ENCODE data around the gene MLLT10.

The MLLT10 gene

GRCh38 chr10:21655236-21655635 is 121.2 kb downstream of the MLLT10 start:
- DNase-seq = no peak

- DNase-seq = no peak
Measured at GRCh38 chr10:21655687-21656086, 121.7 kb downstream of the MLLT10 start.

GRCh38 chr10:21661087-21661486 is 127.1 kb downstream of the MLLT10 start:
- no peak for DNase-seq

GRCh38 chr10:21661935-21662334 is 127.9 kb downstream of the MLLT10 start:
- DNase-seq = no peak

DNA sequence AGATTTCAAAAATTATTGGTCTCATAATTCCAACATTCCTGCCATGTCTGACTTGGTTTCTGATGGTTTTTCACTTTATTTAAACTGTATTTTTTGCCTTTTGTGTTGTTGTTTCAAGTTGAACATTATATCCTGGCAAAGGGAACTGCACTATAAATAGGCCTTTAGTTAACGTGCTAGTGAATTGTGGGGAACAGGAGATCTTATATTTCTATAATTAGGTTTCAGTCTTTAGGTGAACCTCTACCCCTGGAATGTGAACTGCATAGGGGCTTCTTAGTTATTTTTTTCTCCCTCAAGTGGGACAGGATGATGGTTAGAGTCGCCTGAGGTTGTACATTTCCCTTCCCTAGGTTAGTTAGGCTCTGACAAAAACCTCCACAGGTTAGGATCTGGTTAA is 128.6 kb downstream of the MLLT10 start:
- no peak for DNase-seq

GRCh38 chr10:21668831-21669230 is 134.8 kb downstream of the MLLT10 start:
- no peak for DNase-seq

DNA sequence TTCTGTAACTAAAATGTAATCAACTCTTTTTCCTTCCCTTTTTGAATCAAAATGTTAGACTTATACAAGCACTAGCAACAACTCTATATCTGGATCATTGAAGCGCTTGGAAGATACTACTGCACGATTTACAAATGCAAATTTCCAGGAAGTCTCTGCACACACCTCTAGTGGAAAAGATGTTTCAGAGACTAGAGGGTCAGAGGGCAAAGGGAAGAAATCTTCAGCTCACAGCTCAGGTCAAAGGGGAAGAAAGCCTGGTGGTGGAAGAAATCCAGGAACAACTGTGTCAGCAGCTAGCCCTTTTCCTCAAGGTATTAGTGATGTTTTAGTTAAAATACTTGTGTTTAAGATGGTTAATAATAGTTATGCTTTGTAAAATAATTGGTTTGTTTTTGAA is 136.4 kb downstream of the MLLT10 start:
- no peak for DNase-seq

- no peak for DNase-seq
Measured at GRCh38 chr10:21673668-21674067, 139.6 kb downstream of the MLLT10 start.

DNA sequence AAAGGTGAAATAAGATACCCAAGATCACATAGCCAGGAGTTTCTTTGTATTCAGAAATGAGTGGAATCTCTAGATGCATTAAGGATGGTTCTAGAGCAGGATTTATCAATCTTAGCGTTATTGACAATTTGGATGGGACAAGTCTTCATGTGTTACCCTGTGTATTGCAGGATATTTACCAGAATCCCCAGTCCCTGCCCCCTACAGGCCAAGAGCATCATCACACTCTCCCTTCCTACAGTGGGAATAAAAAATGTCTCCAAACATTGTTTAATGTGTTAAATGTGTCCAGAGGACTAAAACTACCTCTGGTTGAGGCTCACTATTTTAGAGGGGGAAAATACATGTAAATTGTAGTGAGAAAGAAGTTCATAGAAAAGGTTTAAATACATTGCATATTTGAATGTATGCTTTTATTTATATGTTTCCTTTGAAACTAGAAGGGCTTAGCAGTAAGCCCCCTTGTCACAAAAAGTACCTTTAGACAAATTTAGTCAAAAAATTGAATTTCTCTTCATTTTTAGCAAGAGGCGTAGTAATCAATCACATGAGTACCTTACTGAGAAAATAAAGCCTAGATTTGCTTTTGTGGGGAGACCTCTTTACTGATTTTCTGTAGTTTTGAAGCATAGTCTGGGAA is 141.2 kb downstream of the MLLT10 start:
- no peak for DNase-seq

GRCh38 chr10:21677551-21677950 is 143.5 kb downstream of the MLLT10 start:
- DNase-seq = no peak

GRCh38 chr10:21681156-21681555 is 147.1 kb downstream of the MLLT10 start:
- no peak for DNase-seq

- DNase-seq = no peak
Measured at GRCh38 chr10:21687266-21688008, 153.4 kb downstream of the MLLT10 start.

DNA sequence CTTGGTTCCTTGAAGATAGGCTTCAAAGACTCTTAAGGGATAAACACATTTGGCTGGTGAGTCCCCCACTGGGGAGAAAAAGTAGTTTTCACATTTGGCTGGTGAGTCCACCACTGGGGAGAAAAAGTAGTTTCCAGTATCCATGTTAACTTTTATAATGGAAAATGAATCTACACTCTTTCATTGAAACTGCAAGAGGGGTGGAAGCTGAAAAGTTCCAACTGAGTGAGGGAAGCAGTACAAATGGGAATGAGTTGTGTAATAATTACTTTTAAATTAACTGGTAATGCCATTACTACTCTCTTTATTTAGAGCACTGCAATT is 153.9 kb downstream of the MLLT10 start:
- DNase-seq = no peak

DNA sequence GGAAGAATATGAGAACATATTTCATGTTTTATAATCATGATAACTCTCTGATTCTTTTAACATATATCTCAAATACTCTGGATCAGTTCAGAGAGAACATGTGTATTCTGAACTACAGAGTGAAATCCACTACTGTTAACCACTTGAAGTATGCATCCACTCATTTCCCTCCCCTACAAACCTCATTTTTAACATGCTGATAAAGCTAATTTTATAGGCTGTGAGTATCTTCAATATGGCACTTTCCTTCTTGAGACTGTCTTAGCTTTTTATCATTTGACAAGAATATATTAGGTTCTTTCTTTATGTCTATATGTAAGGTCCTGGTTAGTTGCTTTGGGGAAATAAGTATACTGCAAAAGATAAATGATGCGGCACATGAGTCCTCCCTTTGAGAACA is 154.8 kb downstream of the MLLT10 start:
- DNase-seq = no peak

GRCh38 chr10:21689881-21690280 is 155.8 kb downstream of the MLLT10 start:
- no peak for DNase-seq

- DNase-seq = no peak
Measured at GRCh38 chr10:21692916-21693315, 158.9 kb downstream of the MLLT10 start.

- DNase-seq = no peak
Measured at GRCh38 chr10:21693418-21693817, 159.4 kb downstream of the MLLT10 start.

GRCh38 chr10:21694631-21695030 is 160.6 kb downstream of the MLLT10 start:
- DNase-seq = no peak

DNA sequence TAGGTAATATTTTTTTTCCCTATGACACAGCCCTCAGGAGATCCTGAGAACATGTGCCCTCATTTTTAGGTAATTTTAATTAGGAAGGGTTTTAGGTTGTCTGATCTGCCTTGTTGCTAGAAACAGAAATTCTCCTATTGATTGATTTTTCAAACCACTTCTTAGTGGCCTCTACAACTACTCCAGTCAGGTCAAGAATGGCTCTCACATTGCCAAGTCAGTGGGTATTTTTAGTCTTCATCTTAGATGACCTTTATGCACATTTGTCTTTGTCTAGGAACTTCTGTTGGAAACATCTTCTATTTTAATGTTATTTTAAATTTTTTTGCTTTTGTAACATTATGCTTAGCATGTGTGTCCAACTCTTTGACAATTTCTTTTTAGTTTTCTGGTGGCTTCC is 162.3 kb downstream of the MLLT10 start:
- DNase-seq = no peak

DNA sequence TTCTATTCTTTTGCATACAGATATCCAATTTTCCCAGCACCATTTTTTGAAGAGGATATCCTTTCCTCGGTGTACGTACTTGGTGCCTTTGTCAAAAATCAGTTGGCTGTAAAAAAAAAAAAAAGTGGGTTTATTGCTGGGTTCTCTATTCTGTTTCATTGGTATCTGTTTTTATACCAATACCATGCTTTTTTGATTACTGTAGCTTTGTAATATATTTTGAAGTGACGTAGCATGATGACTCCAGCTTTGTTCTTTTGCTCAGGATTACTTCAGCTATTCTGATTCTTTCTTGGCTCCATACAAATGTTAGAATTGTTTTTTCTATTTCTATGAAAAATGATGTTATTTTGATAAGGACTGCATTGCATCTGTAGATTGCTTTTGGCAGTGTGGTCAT is 165.5 kb downstream of the MLLT10 start:
- no peak for DNase-seq

- DNase-seq = no peak
Measured at GRCh38 chr10:21700474-21700873, 166.4 kb downstream of the MLLT10 start.

GRCh38 chr10:21702633-21703111 is 168.6 kb downstream of the MLLT10 start:
- no peak for DNase-seq

DNA sequence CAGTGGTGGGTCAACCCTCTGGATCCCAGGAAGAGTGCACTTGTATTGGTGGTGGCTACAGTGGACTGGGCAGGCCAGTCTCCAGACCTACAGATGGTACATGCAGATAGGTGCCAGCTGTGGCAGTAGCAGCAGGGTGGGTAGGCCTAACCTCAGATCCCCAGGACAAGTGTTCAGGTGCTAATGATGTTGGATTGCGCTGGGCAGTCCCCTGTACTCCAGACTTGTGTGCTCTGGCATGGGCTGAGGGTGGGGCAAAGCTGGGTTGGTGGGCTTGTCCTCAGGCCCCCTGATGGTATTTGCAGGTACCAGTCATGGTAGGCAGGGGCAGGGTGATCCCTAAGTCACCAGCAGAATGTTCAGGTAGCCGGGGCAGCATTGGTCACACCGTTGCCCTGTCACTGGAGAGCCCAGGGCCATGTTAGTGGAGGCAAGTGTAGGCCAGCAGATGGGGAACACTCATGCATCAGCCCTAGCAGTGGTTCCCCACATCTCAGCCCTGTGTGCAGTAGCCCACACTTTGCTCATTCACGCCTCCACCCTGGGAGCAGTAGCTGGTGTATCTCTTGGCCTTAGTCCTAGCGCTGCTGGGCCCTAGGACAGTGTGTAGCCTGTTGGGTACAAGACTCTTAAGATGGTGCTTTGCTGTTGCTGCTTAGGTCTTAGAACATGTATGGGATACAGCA is 171.3 kb downstream of the MLLT10 start:
- no peak for DNase-seq

- no peak for DNase-seq
Measured at GRCh38 chr10:21705828-21706176, 171.8 kb downstream of the MLLT10 start.
